SK-N-SH (cell line): Measurements from ENCODE around the gene AXIN2. TPM values are rescaled to one million over a fixed set of nuclear protein-coding genes. Genes with fewer than 3 reads are reported as not detected.

ENCODE experiments used
- CTCF ChIA-PET: fragments of 300-600, 350-600 bp; formaldehyde crosslinking; extraction: SDS; loops from one replicate; lab custom pipeline; 2021; lab: Yijun Ruan, JAX
- POLR2A ChIA-PET: fragments of 350-600 bp; sonication (Branson Sonifier 250); formaldehyde crosslinking; extraction: SDS; loops from one replicate; lab custom pipeline; 2020; ENCODE audit warnings: antibody characterized with exemption, inconsistent platforms; lab: Yijun Ruan, JAX
- DNase-seq: peaks from one replicate; pipeline ENCODE4 v3.0.0; 2012
- H2AFZ ChIP-seq: fragments of 200-600 bp; sonication (generic); 2 replicates; pipeline ENCODE4 v1.8.1; 2016; ENCODE audit warnings: antibody characterized with exemption, mild to moderate bottlenecking, low read depth
- H3F3A ChIP-seq: fragments of 200-600 bp; sonication (generic); replicated peaks from 2 replicates; pipeline ENCODE3; 2016; ENCODE audit warnings: antibody characterized with exemption, mild to moderate bottlenecking; ENCODE audit not compliant: insufficient read depth
- H3K27ac ChIP-seq, 2 experiments: fragments of 200-500 bp in 1 of 2; fragments of 200-600 bp in 1 of 2; sonication (Bioruptor generic) in 1 of 2; sonication (generic), shearing (Covaris generic) in 1 of 2; 2 replicates each; pipeline versions ENCODE4 v1.5.1 to v1.6.1; 2014 to 2016; ENCODE audit warnings: low read depth in 2 of 2, inconsistent platforms in 1 of 2, low read length in 1 of 2, mild to moderate bottlenecking in 1 of 2, mixed read lengths in 1 of 2
- H3K27me3 ChIP-seq: fragments of 200-600 bp; sonication (generic), shearing (Covaris generic); 2 replicates; pipeline ENCODE4 v1.6.1; 2016; ENCODE audit warnings: mixed run types; ENCODE audit not compliant: insufficient read depth
- H3K36me3 ChIP-seq, 2 experiments: fragments of 200-500 bp in 1 of 2; fragments of 200-600 bp in 1 of 2; sonication (Bioruptor generic) in 1 of 2; sonication (generic) in 1 of 2; replicated peaks in 1 of 2; 2 replicates each; pipeline versions ENCODE3 to v1.5.1; 2014 to 2016; ENCODE audit warnings: low read length in 1 of 2, mild to moderate bottlenecking in 1 of 2; ENCODE audit not compliant: insufficient read depth in 2 of 2, control insufficient read depth in 1 of 2
- H3K4me1 ChIP-seq, 2 experiments: fragments of 200-500 bp in 1 of 2; fragments of 200-600 bp in 1 of 2; sonication (Bioruptor generic) in 1 of 2; sonication (generic), shearing (Covaris generic) in 1 of 2; 2 replicates each; pipeline versions ENCODE4 v1.5.1 to v1.6.1; 2014 to 2016; ENCODE audit warnings: low read depth in 1 of 2, low read length in 1 of 2, mixed run types in 1 of 2; ENCODE audit not compliant: insufficient read depth in 2 of 2, control insufficient read depth in 1 of 2
- H3K4me2 ChIP-seq: fragments of 200-600 bp; sonication (generic), shearing (Covaris generic); 2 replicates; pipeline ENCODE4 v1.6.1; 2017; ENCODE audit warnings: mixed run types
- H3K4me3 ChIP-seq, 2 experiments: fragments of 200-500 bp in 1 of 2; fragments of 200-600 bp in 1 of 2; sonication (Bioruptor generic) in 1 of 2; sonication (generic), shearing (Covaris generic) in 1 of 2; 2 replicates each; pipeline versions ENCODE4 v1.5.1 to v1.8.1; 2014 to 2016; ENCODE audit warnings: low read depth in 2 of 2, inconsistent platforms in 1 of 2, low read length in 1 of 2, mild to moderate bottlenecking in 1 of 2, mixed read lengths in 1 of 2, moderate library complexity in 1 of 2
- H3K79me2 ChIP-seq: fragments of 200-600 bp; sonication (generic); 2 replicates; pipeline ENCODE4 v1.8.1; 2017; ENCODE audit warnings: mild to moderate bottlenecking; ENCODE audit not compliant: insufficient read depth
- H3K9ac ChIP-seq: fragments of 200-600 bp; sonication (generic); 2 replicates; pipeline ENCODE4 v1.6.1; 2017; ENCODE audit warnings: mixed run types
- H3K9me2 ChIP-seq: fragments of 200-600 bp; sonication (generic); 2 replicates; pipeline ENCODE4 v1.6.1; 2017; ENCODE audit warnings: mixed run types
- H3K9me3 ChIP-seq: fragments of 200-600 bp; sonication (generic); 2 replicates; pipeline ENCODE4 v1.6.1; 2017; ENCODE audit warnings: mixed run types, mild to moderate bottlenecking, moderate library complexity
- H4K20me1 ChIP-seq: fragments of 200-600 bp; sonication (generic); 2 replicates; pipeline ENCODE4 v1.6.1; 2017; ENCODE audit warnings: mild to moderate bottlenecking, mixed run types; ENCODE audit not compliant: insufficient read depth
- CHD2 ChIP-seq: fragments of 150-350 bp; IDR thresholded peaks from 2 replicates; pipeline ENCODE4 v1.6.1; 2018; ENCODE audit warnings: low read length; ENCODE audit not compliant: partially characterized antibody
- FOSL2 ChIP-seq: IDR thresholded peaks from 2 replicates; pipeline ENCODE4 v1.4.0; 2012; ENCODE audit warnings: low read depth, mild to moderate bottlenecking, moderate library complexity, borderline replicate concordance
- GABPA ChIP-seq: IDR thresholded peaks from 2 replicates; pipeline ENCODE4 v1.4.0; 2012; ENCODE audit warnings: low read depth, mild to moderate bottlenecking
- GATA2 ChIP-seq: sonication (generic); formaldehyde crosslinking; IDR thresholded peaks from 2 replicates; pipeline ENCODE4 v1.5.0; 2020; ENCODE audit warnings: mild to moderate bottlenecking, missing genetic modification reagents
- JUND ChIP-seq: IDR thresholded peaks from 2 replicates; pipeline ENCODE4 v1.4.0; 2012
- NRF1 ChIP-seq: IDR thresholded peaks from 2 replicates; pipeline ENCODE4 v1.6.1; 2012; ENCODE audit warnings: low read depth, mild to moderate bottlenecking, low read length
- POLR2AphosphoS5 ChIP-seq: IDR thresholded peaks from 2 replicates; pipeline ENCODE4 v1.6.1; 2012; ENCODE audit warnings: low read depth, low read length
- RAD21 ChIP-seq: IDR thresholded peaks from 2 replicates; pipeline ENCODE4 v1.6.1; 2012; ENCODE audit warnings: mild to moderate bottlenecking, low read length
- RCOR1 ChIP-seq: fragments of 150-350 bp; IDR thresholded peaks from 2 replicates; pipeline ENCODE4 v1.6.1; 2017; ENCODE audit warnings: antibody characterized with exemption, low read length
- RXRA ChIP-seq: IDR thresholded peaks from 2 replicates; pipeline ENCODE4 v1.4.0; 2012; ENCODE audit warnings: low read depth, mild to moderate bottlenecking, borderline replicate concordance
- TAF1 ChIP-seq: IDR thresholded peaks from 2 replicates; pipeline ENCODE4 v1.6.1; 2012; ENCODE audit warnings: low read depth, mild to moderate bottlenecking, low read length, moderate library complexity, borderline replicate concordance
- TCF12 ChIP-seq: IDR thresholded peaks from 2 replicates; pipeline ENCODE4 v1.4.0; 2012
- TEAD4 ChIP-seq: IDR thresholded peaks from 2 replicates; pipeline ENCODE4 v1.4.0; 2012; ENCODE audit warnings: mild to moderate bottlenecking, borderline replicate concordance; ENCODE audit not compliant: insufficient read depth
- USF1 ChIP-seq: IDR thresholded peaks from 2 replicates; pipeline ENCODE4 v1.4.0; 2012; ENCODE audit warnings: low read depth, borderline replicate concordance
- USF2 ChIP-seq: fragments of 150-350 bp; IDR thresholded peaks from 2 replicates; pipeline ENCODE4 v1.6.1; 2017; ENCODE audit warnings: antibody characterized with exemption, low read length, low read depth, borderline replicate concordance
- YY1 ChIP-seq: IDR thresholded peaks from 2 replicates; pipeline ENCODE4 v1.4.0; 2012; ENCODE audit warnings: low read depth, mild to moderate bottlenecking
- WGBS: methylation state at CpG from one replicate; pipeline ENCODE4 v1.1.6; 2017; ENCODE audit warnings: low lambda C conversion rate; 5-methylcytosine and 5-hydroxymethylcytosine counted together
- polyA plus RNA-seq, 3 experiments: library from polyadenylated mRNA; depleted of rRNA; stranded (reverse); fragments of >200 nt; gene quantifications; 2 replicates each; pipeline ENCODE4 v1.2.3, GENCODE V29; 2012
- TF ChIP-seq, protein P1 (sequence below): IDR thresholded peaks from 2 replicates; pipeline ENCODE4 v1.4.0; 2012; ENCODE audit warnings: low read depth, borderline replicate concordance
- TF ChIP-seq, protein P2 (sequence below): IDR thresholded peaks from 2 replicates; pipeline ENCODE4 v1.4.0; 2012; ENCODE audit warnings: low read depth

Gene AXIN2
- polyA plus RNA-seq, 1 of the 3 experiments (the other 2 are of a cell fraction), result 8.3 TPM

GRCh38 chr17:65548269-65548969 is 13.0 kb downstream of the AXIN2 start:
- peaks cover 2 to 8% of the 10 kb centered on the region in 2 experiments; a peak in 3 of 4 replicates for H3K4me1 ChIP-seq
- H3K79me2 ChIP-seq, result peaks cover 7% of the 10 kb centered on the region; the same call in 1 of the 2 replicates
- 93% methylated on average over 6 of the region's 6 CpGs for WGBS
- H4K20me1 ChIP-seq, result 0 out of 2 replicates have a peak, but pooled peaks cover 4% of the 10 kb centered on the region
- no peak overlapping the region for H2AFZ ChIP-seq
- ChIA-PET CTCF (interaction anchor here (1.0 to 1.4 kb wide), 2 partner anchors 9 to 316 kb away, joined by 3 to 5 read pairs; no protein-coding TSS in a partner anchor), POLR2A (no interaction called here)
- peaks cover 5 to 53% of the 10 kb centered on the region in 2 experiments for H3K36me3 ChIP-seq
- no peak for DNase-seq
- H3K4me2 ChIP-seq, result no peak overlapping the region
- H3K9ac ChIP-seq, result no peak overlapping the region
- TF ChIP-seq, protein P1, sequence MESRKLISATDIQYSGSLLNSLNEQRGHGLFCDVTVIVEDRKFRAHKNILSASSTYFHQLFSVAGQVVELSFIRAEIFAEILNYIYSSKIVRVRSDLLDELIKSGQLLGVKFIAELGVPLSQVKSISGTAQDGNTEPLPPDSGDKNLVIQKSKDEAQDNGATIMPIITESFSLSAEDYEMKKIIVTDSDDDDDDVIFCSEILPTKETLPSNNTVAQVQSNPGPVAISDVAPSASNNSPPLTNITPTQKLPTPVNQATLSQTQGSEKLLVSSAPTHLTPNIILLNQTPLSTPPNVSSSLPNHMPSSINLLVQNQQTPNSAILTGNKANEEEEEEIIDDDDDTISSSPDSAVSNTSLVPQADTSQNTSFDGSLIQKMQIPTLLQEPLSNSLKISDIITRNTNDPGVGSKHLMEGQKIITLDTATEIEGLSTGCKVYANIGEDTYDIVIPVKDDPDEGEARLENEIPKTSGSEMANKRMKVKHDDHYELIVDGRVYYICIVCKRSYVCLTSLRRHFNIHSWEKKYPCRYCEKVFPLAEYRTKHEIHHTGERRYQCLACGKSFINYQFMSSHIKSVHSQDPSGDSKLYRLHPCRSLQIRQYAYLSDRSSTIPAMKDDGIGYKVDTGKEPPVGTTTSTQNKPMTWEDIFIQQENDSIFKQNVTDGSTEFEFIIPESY, result no peak
- TF ChIP-seq CHD2 (no peak), FOSL2 (no peak), RAD21 (no peak), YY1 (no peak), JUND (no peak), TEAD4 (no peak), TCF12 (no peak), TAF1 (no peak), NRF1 (no peak), USF1 (no peak), USF2 (no peak), RXRA (no peak), RCOR1 (no peak), GATA2 (CRISPR knock-in tag) (no peak), GABPA (no peak), POLR2AphosphoS5 (no peak)
- TF ChIP-seq, protein P2, sequence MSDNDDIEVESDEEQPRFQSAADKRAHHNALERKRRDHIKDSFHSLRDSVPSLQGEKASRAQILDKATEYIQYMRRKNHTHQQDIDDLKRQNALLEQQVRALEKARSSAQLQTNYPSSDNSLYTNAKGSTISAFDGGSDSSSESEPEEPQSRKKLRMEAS, result no peak
- H3K27ac ChIP-seq, result no peak overlapping the region
- H3K4me3 ChIP-seq, result no peak overlapping the region
- H3F3A ChIP-seq, result peaks cover 5% of the 10 kb centered on the region
- no peaks in the 10 kb centered on the region for H3K27me3 ChIP-seq
- H3K9me3 ChIP-seq, result no peaks in the 10 kb centered on the region
- no peaks in the 10 kb centered on the region for H3K9me2 ChIP-seq
